SK-N-SH (cell line): ENCODE data around the gene GATA3. TPM values are rescaled to one million over a fixed set of nuclear protein-coding genes. Genes with fewer than 3 reads are reported as not detected.

Experiments
- CTCF ChIA-PET: fragments of 300-600, 350-600 bp; formaldehyde crosslinking; extraction: SDS; loops from one replicate; lab custom pipeline; 2021; lab: Yijun Ruan, JAX
- POLR2A ChIA-PET: fragments of 350-600 bp; sonication (Branson Sonifier 250); formaldehyde crosslinking; extraction: SDS; loops from one replicate; lab custom pipeline; 2020; ENCODE audit warnings: antibody characterized with exemption, inconsistent platforms; lab: Yijun Ruan, JAX
- DNase-seq: peaks from one replicate; pipeline ENCODE4 v3.0.0; 2012
- H2AFZ ChIP-seq: fragments of 200-600 bp; sonication (generic); 2 replicates; pipeline ENCODE4 v1.8.1; 2016; ENCODE audit warnings: antibody characterized with exemption, mild to moderate bottlenecking, low read depth
- H3F3A ChIP-seq: fragments of 200-600 bp; sonication (generic); replicated peaks from 2 replicates; pipeline ENCODE3; 2016; ENCODE audit warnings: antibody characterized with exemption, mild to moderate bottlenecking; ENCODE audit not compliant: insufficient read depth
- H3K27ac ChIP-seq, 2 experiments: fragments of 200-500 bp in 1 of 2; fragments of 200-600 bp in 1 of 2; sonication (Bioruptor generic) in 1 of 2; sonication (generic), shearing (Covaris generic) in 1 of 2; 2 replicates each; pipeline versions ENCODE4 v1.5.1 to v1.6.1; 2014 to 2016; ENCODE audit warnings: low read depth in 2 of 2, inconsistent platforms in 1 of 2, low read length in 1 of 2, mild to moderate bottlenecking in 1 of 2, mixed read lengths in 1 of 2
- H3K27me3 ChIP-seq: fragments of 200-600 bp; sonication (generic), shearing (Covaris generic); 2 replicates; pipeline ENCODE4 v1.6.1; 2016; ENCODE audit warnings: mixed run types; ENCODE audit not compliant: insufficient read depth
- H3K36me3 ChIP-seq, 2 experiments: fragments of 200-500 bp in 1 of 2; fragments of 200-600 bp in 1 of 2; sonication (Bioruptor generic) in 1 of 2; sonication (generic) in 1 of 2; replicated peaks in 1 of 2; 2 replicates each; pipeline versions ENCODE3 to v1.5.1; 2014 to 2016; ENCODE audit warnings: low read length in 1 of 2, mild to moderate bottlenecking in 1 of 2; ENCODE audit not compliant: insufficient read depth in 2 of 2, control insufficient read depth in 1 of 2
- H3K4me1 ChIP-seq, 2 experiments: fragments of 200-500 bp in 1 of 2; fragments of 200-600 bp in 1 of 2; sonication (Bioruptor generic) in 1 of 2; sonication (generic), shearing (Covaris generic) in 1 of 2; 2 replicates each; pipeline versions ENCODE4 v1.5.1 to v1.6.1; 2014 to 2016; ENCODE audit warnings: low read depth in 1 of 2, low read length in 1 of 2, mixed run types in 1 of 2; ENCODE audit not compliant: insufficient read depth in 2 of 2, control insufficient read depth in 1 of 2
- H3K4me2 ChIP-seq: fragments of 200-600 bp; sonication (generic), shearing (Covaris generic); 2 replicates; pipeline ENCODE4 v1.6.1; 2017; ENCODE audit warnings: mixed run types
- H3K4me3 ChIP-seq, 2 experiments: fragments of 200-500 bp in 1 of 2; fragments of 200-600 bp in 1 of 2; sonication (Bioruptor generic) in 1 of 2; sonication (generic), shearing (Covaris generic) in 1 of 2; 2 replicates each; pipeline versions ENCODE4 v1.5.1 to v1.8.1; 2014 to 2016; ENCODE audit warnings: low read depth in 2 of 2, inconsistent platforms in 1 of 2, low read length in 1 of 2, mild to moderate bottlenecking in 1 of 2, mixed read lengths in 1 of 2, moderate library complexity in 1 of 2
- H3K79me2 ChIP-seq: fragments of 200-600 bp; sonication (generic); 2 replicates; pipeline ENCODE4 v1.8.1; 2017; ENCODE audit warnings: mild to moderate bottlenecking; ENCODE audit not compliant: insufficient read depth
- H3K9ac ChIP-seq: fragments of 200-600 bp; sonication (generic); 2 replicates; pipeline ENCODE4 v1.6.1; 2017; ENCODE audit warnings: mixed run types
- H3K9me2 ChIP-seq: fragments of 200-600 bp; sonication (generic); 2 replicates; pipeline ENCODE4 v1.6.1; 2017; ENCODE audit warnings: mixed run types
- H3K9me3 ChIP-seq: fragments of 200-600 bp; sonication (generic); 2 replicates; pipeline ENCODE4 v1.6.1; 2017; ENCODE audit warnings: mixed run types, mild to moderate bottlenecking, moderate library complexity
- H4K20me1 ChIP-seq: fragments of 200-600 bp; sonication (generic); 2 replicates; pipeline ENCODE4 v1.6.1; 2017; ENCODE audit warnings: mild to moderate bottlenecking, mixed run types; ENCODE audit not compliant: insufficient read depth
- CHD2 ChIP-seq: fragments of 150-350 bp; IDR thresholded peaks from 2 replicates; pipeline ENCODE4 v1.6.1; 2018; ENCODE audit warnings: low read length; ENCODE audit not compliant: partially characterized antibody
- EZH2phosphoT487 ChIP-seq: fragments of 200-600 bp; sonication (generic); IDR thresholded peaks from 2 replicates; pipeline ENCODE4 v1.6.1; 2017; ENCODE audit warnings: low read depth, mixed run types, mild to moderate bottlenecking, antibody characterized with exemption, moderate library complexity, borderline replicate concordance
- FOSL2 ChIP-seq: IDR thresholded peaks from 2 replicates; pipeline ENCODE4 v1.4.0; 2012; ENCODE audit warnings: low read depth, mild to moderate bottlenecking, moderate library complexity, borderline replicate concordance
- GABPA ChIP-seq: IDR thresholded peaks from 2 replicates; pipeline ENCODE4 v1.4.0; 2012; ENCODE audit warnings: low read depth, mild to moderate bottlenecking
- GATA2 ChIP-seq: sonication (generic); formaldehyde crosslinking; IDR thresholded peaks from 2 replicates; pipeline ENCODE4 v1.5.0; 2020; ENCODE audit warnings: mild to moderate bottlenecking, missing genetic modification reagents
- JUND ChIP-seq: IDR thresholded peaks from 2 replicates; pipeline ENCODE4 v1.4.0; 2012
- MXI1 ChIP-seq: IDR thresholded peaks from 2 replicates; pipeline ENCODE4 v1.6.1; 2012; ENCODE audit warnings: mild to moderate bottlenecking, low read depth, low read length, improper control_type of control experiment
- NFIC ChIP-seq: IDR thresholded peaks from 2 replicates; pipeline ENCODE4 v1.4.0; 2012; ENCODE audit warnings: borderline replicate concordance
- NRF1 ChIP-seq: IDR thresholded peaks from 2 replicates; pipeline ENCODE4 v1.6.1; 2012; ENCODE audit warnings: low read depth, mild to moderate bottlenecking, low read length
- POLR2AphosphoS5 ChIP-seq: IDR thresholded peaks from 2 replicates; pipeline ENCODE4 v1.6.1; 2012; ENCODE audit warnings: low read depth, low read length
- RCOR1 ChIP-seq: fragments of 150-350 bp; IDR thresholded peaks from 2 replicates; pipeline ENCODE4 v1.6.1; 2017; ENCODE audit warnings: antibody characterized with exemption, low read length
- RXRA ChIP-seq: IDR thresholded peaks from 2 replicates; pipeline ENCODE4 v1.4.0; 2012; ENCODE audit warnings: low read depth, mild to moderate bottlenecking, borderline replicate concordance
- SIN3A ChIP-seq: IDR thresholded peaks from 2 replicates; pipeline ENCODE4 v1.6.1; 2012; ENCODE audit warnings: low read depth, mild to moderate bottlenecking, low read length, moderate library complexity, borderline replicate concordance
- SMC3 ChIP-seq: IDR thresholded peaks from 2 replicates; pipeline ENCODE4 v1.6.1; 2012; ENCODE audit warnings: low read depth, low read length, improper control_type of control experiment
- TAF1 ChIP-seq: IDR thresholded peaks from 2 replicates; pipeline ENCODE4 v1.6.1; 2012; ENCODE audit warnings: low read depth, mild to moderate bottlenecking, low read length, moderate library complexity, borderline replicate concordance
- WGBS: methylation state at CpG from one replicate; pipeline ENCODE4 v1.1.6; 2017; ENCODE audit warnings: low lambda C conversion rate; 5-methylcytosine and 5-hydroxymethylcytosine counted together
- polyA plus RNA-seq, 3 experiments: library from polyadenylated mRNA; depleted of rRNA; stranded (reverse); fragments of >200 nt; gene quantifications; 2 replicates each; pipeline ENCODE4 v1.2.3, GENCODE V29; 2012
- TF ChIP-seq, protein P1 (sequence below): fragments of 200-600 bp; sonication (generic); IDR thresholded peaks from 2 replicates; pipeline ENCODE4 v1.6.1; 2017; ENCODE audit warnings: antibody characterized with exemption, mild to moderate bottlenecking, moderate library complexity
- TF ChIP-seq, protein P2 (sequence below): IDR thresholded peaks from 2 replicates; pipeline ENCODE4 v1.4.0; 2012; ENCODE audit warnings: low read depth, borderline replicate concordance
- TF ChIP-seq, protein P3 (sequence below): IDR thresholded peaks from 2 replicates; pipeline ENCODE4 v1.4.0; 2012; ENCODE audit warnings: low read depth
- TF ChIP-seq, protein P4 (sequence below): fragments of 150-350 bp; IDR thresholded peaks from 2 replicates; pipeline ENCODE4 v1.6.1; 2016; ENCODE audit warnings: mild to moderate bottlenecking, low read depth, low read length

The GATA3 gene
- polyA plus RNA-seq, 1 of the 3 experiments (the other 2 are of a cell fraction): 14.3 TPM

DNA sequence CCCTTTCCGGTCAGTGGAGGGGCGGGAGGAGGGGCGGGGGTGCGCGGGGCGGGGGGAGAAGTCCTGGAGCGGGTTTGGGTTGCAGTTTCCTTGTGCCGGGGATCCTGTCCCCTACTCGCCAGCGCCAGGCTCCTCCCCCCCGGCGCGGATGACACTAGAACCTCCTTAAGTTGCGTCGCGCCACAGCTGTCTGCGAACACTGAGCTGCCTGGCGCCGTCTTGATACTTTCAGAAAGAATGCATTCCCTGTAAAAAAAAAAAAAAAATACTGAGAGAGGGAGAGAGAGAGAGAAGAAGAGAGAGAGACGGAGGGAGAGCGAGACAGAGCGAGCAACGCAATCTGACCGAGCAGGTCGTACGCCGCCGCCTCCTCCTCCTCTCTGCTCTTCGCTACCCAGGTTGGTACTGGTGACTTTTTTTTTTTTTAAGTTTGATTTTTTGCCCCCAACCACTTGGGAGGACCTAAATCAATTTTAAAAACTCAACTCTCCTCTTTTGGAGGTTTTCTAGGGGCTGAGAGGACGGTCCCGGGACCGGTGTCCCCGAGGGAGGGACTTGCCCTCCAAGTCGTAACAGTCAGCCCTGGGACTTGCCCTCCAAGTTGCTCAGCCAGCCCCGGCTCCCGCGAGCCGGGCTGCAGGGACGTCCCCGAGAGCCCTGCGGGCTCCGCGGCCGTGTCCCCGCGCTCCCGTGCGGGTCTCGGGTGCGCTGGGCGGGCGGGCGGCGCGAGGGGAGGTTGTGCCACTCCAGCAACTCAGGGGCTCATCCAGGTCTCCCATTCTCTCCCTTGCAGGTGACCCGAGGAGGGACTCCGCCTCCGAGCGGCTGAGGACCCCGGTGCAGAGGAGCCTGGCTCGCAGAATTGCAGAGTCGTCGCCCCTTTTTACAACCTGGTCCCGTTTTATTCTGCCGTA lies at the start of gene GATA3 (continued):
- TF ChIP-seq, protein P1, sequence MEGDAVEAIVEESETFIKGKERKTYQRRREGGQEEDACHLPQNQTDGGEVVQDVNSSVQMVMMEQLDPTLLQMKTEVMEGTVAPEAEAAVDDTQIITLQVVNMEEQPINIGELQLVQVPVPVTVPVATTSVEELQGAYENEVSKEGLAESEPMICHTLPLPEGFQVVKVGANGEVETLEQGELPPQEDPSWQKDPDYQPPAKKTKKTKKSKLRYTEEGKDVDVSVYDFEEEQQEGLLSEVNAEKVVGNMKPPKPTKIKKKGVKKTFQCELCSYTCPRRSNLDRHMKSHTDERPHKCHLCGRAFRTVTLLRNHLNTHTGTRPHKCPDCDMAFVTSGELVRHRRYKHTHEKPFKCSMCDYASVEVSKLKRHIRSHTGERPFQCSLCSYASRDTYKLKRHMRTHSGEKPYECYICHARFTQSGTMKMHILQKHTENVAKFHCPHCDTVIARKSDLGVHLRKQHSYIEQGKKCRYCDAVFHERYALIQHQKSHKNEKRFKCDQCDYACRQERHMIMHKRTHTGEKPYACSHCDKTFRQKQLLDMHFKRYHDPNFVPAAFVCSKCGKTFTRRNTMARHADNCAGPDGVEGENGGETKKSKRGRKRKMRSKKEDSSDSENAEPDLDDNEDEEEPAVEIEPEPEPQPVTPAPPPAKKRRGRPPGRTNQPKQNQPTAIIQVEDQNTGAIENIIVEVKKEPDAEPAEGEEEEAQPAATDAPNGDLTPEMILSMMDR: no peak
- TF ChIP-seq SMC3 (no peak), GABPA (no peak), POLR2AphosphoS5 (no peak; the same call in none of the 2 replicates), TAF1 (peak; percentile 86; the same call in 1 of the 2 replicates), EZH2phosphoT487 (no peak), NRF1 (no peak)
- TF ChIP-seq, protein P2, sequence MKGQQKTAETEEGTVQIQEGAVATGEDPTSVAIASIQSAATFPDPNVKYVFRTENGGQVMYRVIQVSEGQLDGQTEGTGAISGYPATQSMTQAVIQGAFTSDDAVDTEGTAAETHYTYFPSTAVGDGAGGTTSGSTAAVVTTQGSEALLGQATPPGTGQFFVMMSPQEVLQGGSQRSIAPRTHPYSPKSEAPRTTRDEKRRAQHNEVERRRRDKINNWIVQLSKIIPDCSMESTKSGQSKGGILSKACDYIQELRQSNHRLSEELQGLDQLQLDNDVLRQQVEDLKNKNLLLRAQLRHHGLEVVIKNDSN: no peak
- TF ChIP-seq, protein P3, sequence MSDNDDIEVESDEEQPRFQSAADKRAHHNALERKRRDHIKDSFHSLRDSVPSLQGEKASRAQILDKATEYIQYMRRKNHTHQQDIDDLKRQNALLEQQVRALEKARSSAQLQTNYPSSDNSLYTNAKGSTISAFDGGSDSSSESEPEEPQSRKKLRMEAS: no peak; the same call in 1 of the 2 replicates
- TF ChIP-seq, all 33 proteins: peak for 8

DNA sequence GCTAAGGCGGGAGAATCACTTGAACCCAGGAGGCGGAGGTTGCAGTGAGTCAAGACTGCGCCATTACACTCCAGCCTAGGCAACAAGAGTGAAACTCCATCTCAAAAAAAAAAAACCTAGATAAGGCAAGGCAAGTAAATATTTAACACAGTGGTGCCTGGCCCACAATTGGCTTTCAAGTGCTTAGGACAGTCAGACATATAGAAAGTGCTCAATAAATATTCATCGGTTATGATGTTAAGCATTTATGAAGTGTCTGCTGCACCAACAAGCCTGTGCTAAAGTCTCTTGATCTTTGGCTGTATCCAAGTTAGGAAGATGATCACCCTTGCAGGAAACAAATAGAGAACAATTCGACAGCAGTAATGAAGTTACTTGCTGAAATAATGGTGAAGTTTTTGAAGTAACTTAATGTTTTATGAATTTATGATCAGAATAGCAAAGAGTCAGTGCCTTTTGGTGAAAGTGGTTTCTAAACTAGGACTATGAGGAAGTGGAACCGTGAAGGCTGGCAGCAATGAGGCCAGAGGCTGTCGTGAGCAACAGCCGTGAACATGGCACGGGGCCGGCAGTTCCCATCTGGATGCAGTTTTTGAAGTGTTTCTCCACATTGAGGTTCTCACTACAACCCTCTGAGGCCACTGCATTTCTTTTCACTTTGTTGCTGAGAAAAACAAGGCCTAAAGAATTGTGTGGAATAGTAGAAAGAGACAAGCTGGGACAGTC lies 48.1 kb upstream of the GATA3 start:
- Histone ChIP-seq H3K4me3 (no peak overlapping the region), H3K79me2 (no peaks in the 10 kb centered on the region), H3K27ac (no peak overlapping the region), H3K9me2 (no peaks in the 10 kb centered on the region), H3K9me3 (peaks cover 16% of the 10 kb centered on the region; the same call in 1 of the 2 replicates), H3K4me2 (no peak overlapping the region), H3F3A (no peaks in the 10 kb centered on the region), H3K4me1 (no peaks in the 10 kb centered on the region), H3K27me3 (no peaks in the 10 kb centered on the region), H4K20me1 (no peaks in the 10 kb centered on the region), H3K9ac (no peak overlapping the region), H3K36me3 (peaks cover 0 to 4% of the 10 kb centered on the region in 2 experiments), H2AFZ (no peak overlapping the region)
- TF ChIP-seq CHD2: no peak
- TF ChIP-seq NFIC: no peak
- no peak for TF ChIP-seq NRF1
- TF ChIP-seq SMC3: no peak
- TF ChIP-seq TAF1: no peak
- TF ChIP-seq RXRA: no peak
- TF ChIP-seq, protein P4, sequence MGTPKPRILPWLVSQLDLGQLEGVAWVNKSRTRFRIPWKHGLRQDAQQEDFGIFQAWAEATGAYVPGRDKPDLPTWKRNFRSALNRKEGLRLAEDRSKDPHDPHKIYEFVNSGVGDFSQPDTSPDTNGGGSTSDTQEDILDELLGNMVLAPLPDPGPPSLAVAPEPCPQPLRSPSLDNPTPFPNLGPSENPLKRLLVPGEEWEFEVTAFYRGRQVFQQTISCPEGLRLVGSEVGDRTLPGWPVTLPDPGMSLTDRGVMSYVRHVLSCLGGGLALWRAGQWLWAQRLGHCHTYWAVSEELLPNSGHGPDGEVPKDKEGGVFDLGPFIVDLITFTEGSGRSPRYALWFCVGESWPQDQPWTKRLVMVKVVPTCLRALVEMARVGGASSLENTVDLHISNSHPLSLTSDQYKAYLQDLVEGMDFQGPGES: no peak
- TF ChIP-seq MXI1: no peak
- no peak for TF ChIP-seq FOSL2
- no peak for TF ChIP-seq GATA2
- no peak for TF ChIP-seq RCOR1
- no peak for TF ChIP-seq EZH2phosphoT487
- no peak for TF ChIP-seq JUND
- TF ChIP-seq GABPA: no peak
- TF ChIP-seq SIN3A: no peak
- TF ChIP-seq, protein P2: no peak
- ChIA-PET CTCF (no interaction called here), POLR2A (no interaction called here)
- DNase-seq: no peak
- 88% methylated on average over 10 of the region's 10 CpGs for WGBS
